HCT116 (cell line): Measurements from ENCODE around the gene GPR68.

Source experiments
- CEBPB ChIP-seq: IDR thresholded peaks from 2 replicates; pipeline ENCODE4 v1.6.1; 2012; ENCODE audit warnings: low read depth
- CTCF ChIP-seq, 3 experiments: fragments of 200-600 bp in 1 of 3; sonication (generic) in 1 of 3; IDR thresholded peaks in 2 of 3; conservative IDR thresholded peaks in 1 of 3; 2 replicates each; pipeline ENCODE4 v1.5.1; 2012 to 2017; ENCODE audit warnings: low read depth in 2 of 3, low read length in 2 of 3, antibody characterized with exemption in 1 of 3, borderline replicate concordance in 1 of 3, control low read depth in 1 of 3, mild to moderate bottlenecking in 1 of 3, mixed read lengths in 1 of 3, mixed run types in 1 of 3, moderate library complexity in 1 of 3; ENCODE audit not compliant: insufficient read depth in 1 of 3
- EGR1 ChIP-seq: IDR thresholded peaks from 2 replicates; pipeline ENCODE4 v1.6.1; 2012; ENCODE audit warnings: low read depth
- FOSL1 ChIP-seq: IDR thresholded peaks from 2 replicates; pipeline ENCODE4 v1.6.1; 2012; ENCODE audit warnings: low read depth
- JUND ChIP-seq: IDR thresholded peaks from 2 replicates; pipeline ENCODE4 v1.6.1; 2012
- POLR2A ChIP-seq: IDR thresholded peaks from 2 replicates; pipeline ENCODE4 v1.7.0; 2011; ENCODE audit warnings: borderline replicate concordance; ENCODE audit not compliant: insufficient read depth, insufficient read length; ENCODE audit errors: extremely low read depth
- POLR2AphosphoS5 ChIP-seq: IDR thresholded peaks from 2 replicates; pipeline ENCODE4 v1.6.1; 2011; ENCODE audit warnings: mild to moderate bottlenecking, low read depth, low read length, moderate library complexity
- REST ChIP-seq: IDR thresholded peaks from 2 replicates; pipeline ENCODE4 v1.6.1; 2012; ENCODE audit warnings: low read depth
- SRF ChIP-seq: IDR thresholded peaks from 2 replicates; pipeline ENCODE4 v1.6.1; 2012; ENCODE audit warnings: low read depth
- TCF7L2 ChIP-seq: IDR thresholded peaks from 2 replicates; pipeline ENCODE4 v1.7.0; 2011; ENCODE audit warnings: borderline replicate concordance, inconsistent platforms; ENCODE audit not compliant: insufficient read depth, insufficient read length; ENCODE audit errors: extremely low read depth
- YY1 ChIP-seq: IDR thresholded peaks from 2 replicates; pipeline ENCODE4 v1.6.1; 2011; ENCODE audit warnings: low read length, low read depth, moderate library complexity, mild to moderate bottlenecking; ENCODE audit not compliant: insufficient replicate concordance; ENCODE audit errors: extremely low read depth
- ZBTB33 ChIP-seq: IDR thresholded peaks from 2 replicates; pipeline ENCODE4 v1.6.1; 2011; ENCODE audit warnings: mild to moderate bottlenecking, low read length, moderate library complexity; ENCODE audit not compliant: insufficient replicate concordance; ENCODE audit errors: extremely low read depth

GRCh38 chr14:91282954-91283645 is 38.6 kb upstream of the GPR68 start:
- TF ChIP-seq CTCF (IDR thresholded peaks at IDR 0.05 in 2 of 3, conservative IDR thresholded peaks at IDR 0.05 in 1 of 3; ENCODE audit: borderline replicate concordance in 1 of 3, insufficient read depth in 1 of 3, low read depth in 2 of 3, low read length in 2 of 3) = no peak
- TF ChIP-seq REST = no peak
- no peak for TF ChIP-seq POLR2A
- no peak for TF ChIP-seq TCF7L2
- TF ChIP-seq SRF = no peak
- no peak for TF ChIP-seq EGR1
- no peak for TF ChIP-seq ZBTB33
- TF ChIP-seq YY1 = no peak
- no peak for TF ChIP-seq FOSL1
- TF ChIP-seq POLR2AphosphoS5 = no peak
- no peak for TF ChIP-seq CEBPB
- no peak for TF ChIP-seq JUND
